Liver (tissue), 10 donors: ENCODE data around the gene FUBP3. TPM values are rescaled to one million over a fixed set of nuclear protein-coding genes. Genes with fewer than 3 reads are reported as not detected.
"Not testable (repeated sequence)": the region's sequence is repeated elsewhere in the genome, so short reads cannot be mapped to it uniquely, and the experiment has no call there.

Experiments used
- DNase-seq: peaks from one replicate; pipeline ENCODE4 v3.0.0-alpha.2; 2017; ENCODE audit warnings: low spot score
- H3K27ac ChIP-seq, 2 donors: one replicate each; pipeline ENCODE4 v1.7.0; 2013; ENCODE audit warnings: inconsistent platforms in 2 of 2, low read length in 2 of 2, control low read depth in 1 of 2, low read depth in 1 of 2, mild to moderate bottlenecking in 1 of 2
- H3K27me3 ChIP-seq, 4 donors: one replicate each; pipeline versions ENCODE4 v1.6.1 to v1.7.0; 2013; ENCODE audit warnings: low read length in 3 of 4, inconsistent platforms in 1 of 4, mild to moderate bottlenecking in 1 of 4, moderate library complexity in 1 of 4; ENCODE audit not compliant: control insufficient read depth in 4 of 4, insufficient read depth in 4 of 4
- H3K36me3 ChIP-seq, 4 donors: one replicate each; pipeline versions ENCODE4 v1.6.1 to v1.7.0; 2013; ENCODE audit warnings: low read length in 3 of 4, mild to moderate bottlenecking in 3 of 4, low read depth in 1 of 4, moderate library complexity in 1 of 4; ENCODE audit not compliant: control insufficient read depth in 4 of 4, insufficient read depth in 3 of 4
- H3K4me1 ChIP-seq, 4 donors: one replicate each; pipeline versions ENCODE4 v1.6.1 to v1.7.0; 2013; ENCODE audit warnings: low read length in 3 of 4, mild to moderate bottlenecking in 3 of 4, moderate library complexity in 1 of 4; ENCODE audit not compliant: control insufficient read depth in 4 of 4, insufficient read depth in 4 of 4
- H3K4me3 ChIP-seq, 3 donors: one replicate each; pipeline versions ENCODE4 v1.6.1 to v1.7.0; 2013; ENCODE audit warnings: low read length in 3 of 3, control low read depth in 1 of 3, low read depth in 1 of 3, mild to moderate bottlenecking in 1 of 3
- H3K9ac ChIP-seq, 2 donors: one replicate each; pipeline ENCODE4 v1.7.0; 2013; ENCODE audit warnings: low read length in 2 of 2, mild to moderate bottlenecking in 2 of 2, moderate library complexity in 2 of 2, control low read depth in 1 of 2, low read depth in 1 of 2
- H3K9me3 ChIP-seq, 4 donors: one replicate each; pipeline versions ENCODE4 v1.6.1 to v1.7.0; 2013; ENCODE audit warnings: low read length in 3 of 4; ENCODE audit not compliant: control insufficient read depth in 4 of 4
- CTCF ChIP-seq: fragments of 150-350 bp; IDR thresholded peaks from 2 replicates; pipeline ENCODE4 v1.5.1; 2017; ENCODE audit warnings: improper control_type of control experiment, low read depth, low read length; ENCODE audit not compliant: missing input control
- EGR1 ChIP-seq, 2 donors: IDR thresholded peaks; 2 replicates each; pipeline ENCODE4 v1.6.1; 2016 to 2018; ENCODE audit warnings: antibody characterized with exemption in 2 of 2, low read depth in 2 of 2
- FOXA2 ChIP-seq: IDR thresholded peaks from 2 replicates; pipeline ENCODE4 v1.6.1; 2016; ENCODE audit warnings: antibody characterized with exemption
- GABPA ChIP-seq, 2 donors: IDR thresholded peaks in 1 of 2; conservative IDR thresholded peaks in 1 of 2; 2 replicates each; pipeline ENCODE4 v1.6.1; 2016; ENCODE audit warnings: antibody characterized with exemption in 2 of 2, mild to moderate bottlenecking in 1 of 2, moderate library complexity in 1 of 2
- HNF4A ChIP-seq, 2 donors: conservative IDR thresholded peaks; 2 replicates each; pipeline ENCODE4 v1.6.1; 2016; ENCODE audit warnings: antibody characterized with exemption in 2 of 2, mild to moderate bottlenecking in 2 of 2
- HNF4G ChIP-seq: IDR thresholded peaks from 2 replicates; pipeline ENCODE4 v1.6.1; 2016; ENCODE audit warnings: antibody characterized with exemption
- JUND ChIP-seq, 2 donors: IDR thresholded peaks; 2 replicates each; pipeline ENCODE4 v1.6.1; 2016; ENCODE audit warnings: antibody characterized with exemption in 2 of 2
- NR2F2 ChIP-seq: IDR thresholded peaks from 2 replicates; pipeline ENCODE4 v1.6.1; 2016; ENCODE audit warnings: antibody characterized with exemption
- RAD21 ChIP-seq, 2 donors: IDR thresholded peaks; 2 replicates each; pipeline ENCODE4 v1.6.1; 2016; ENCODE audit warnings: antibody characterized with exemption in 2 of 2, mild to moderate bottlenecking in 2 of 2
- RXRA ChIP-seq, 2 donors: IDR thresholded peaks; 2 replicates each; pipeline ENCODE4 v1.6.1; 2017 to 2018; ENCODE audit warnings: antibody characterized with exemption in 2 of 2, mild to moderate bottlenecking in 1 of 2
- SP1 ChIP-seq: IDR thresholded peaks from 2 replicates; pipeline ENCODE4 v1.6.1; 2018; ENCODE audit warnings: antibody characterized with exemption, mild to moderate bottlenecking
- TAF1 ChIP-seq: conservative IDR thresholded peaks from 2 replicates; pipeline ENCODE4 v1.6.1; 2016; ENCODE audit warnings: antibody characterized with exemption, mild to moderate bottlenecking
- YY1 ChIP-seq: IDR thresholded peaks from 2 replicates; pipeline ENCODE4 v1.6.1; 2016; ENCODE audit warnings: antibody characterized with exemption, mild to moderate bottlenecking
- WGBS: extraction: QIAGEN DNeasy Blood & Tissue Kit; methylation state at CpG from one replicate; pipeline ENCODE4 v1.1.7; 2013; 5-methylcytosine and 5-hydroxymethylcytosine counted together
- polyA plus RNA-seq, 2 donors: library from polyadenylated mRNA; stranded (reverse) in 1 of 2; unstranded in 1 of 2; fragments of 200-250 nt in 1 of 2; fragments of >200 nt in 1 of 2; fragmentation: Nextera tagmentation in 1 of 2; extraction: Ambion mirVana in 1 of 2; gene quantifications; one replicate each; pipeline versions ENCODE4 v1.2.1 to v1.2.3, GENCODE V29; 2013 to 2015
- small RNA-seq: library from RNA; depleted of rRNA; stranded (forward); fragments of <200 nt; gene quantifications from one replicate; pipeline ENCODE3, GENCODE V24; 2014
- total RNA-seq, 2 donors: library from RNA; depleted of rRNA; stranded (reverse); fragments of >200 nt; gene quantifications; one replicate each; pipeline ENCODE4 v1.2.3, GENCODE V29; 2014
- TF ChIP-seq, protein P1 (sequence below): IDR thresholded peaks from 2 replicates; pipeline ENCODE4 v1.6.1; 2016; ENCODE audit warnings: antibody characterized with exemption
- donor health status: healthy.
- donor health status: healthy.
- donor health status: healthy.
- donor health status: healthy.
- donor health status: healthy.

Gene FUBP3
- total and polyA plus RNA-seq, 4 donors, result 16.1 to 39.0 (median 24.8) TPM

- Histone ChIP-seq H3K9me3 (peaks cover 0 to 6% (median under 1%) of the 10 kb centered on the region in 4 donors), H3K4me1 (peaks cover 9 to 24% (median 17%) of the 10 kb centered on the region in 4 donors), H3K36me3 (no peaks in the 10 kb centered on the region), H3K27ac (no peak overlapping the region), H3K27me3 (no peaks in the 10 kb centered on the region), H3K9ac (no peak overlapping the region), H3K4me3 (no peak overlapping the region)
- TF ChIP-seq FOXA2 (no peak), HNF4A (conservative IDR thresholded peaks at IDR 0.05) (no peak), SP1 (no peak), RAD21 (IDR thresholded peaks at IDR 0.05) (no peak), TAF1 (no peak), GABPA (IDR thresholded peaks at IDR 0.05 in 1 of 2, conservative IDR thresholded peaks at IDR 0.05 in 1 of 2) (no peak), NR2F2 (no peak), EGR1 (IDR thresholded peaks at IDR 0.05; ENCODE audit: low read depth in 2 of 2) (no peak), JUND (IDR thresholded peaks at IDR 0.05) (no peak), HNF4G (no peak), RXRA (IDR thresholded peaks at IDR 0.05) (no peak), YY1 (no peak)
- no peak for DNase-seq
These were observed 105.7 kb downstream of the FUBP3 start for GRCh38 chr9:130685104-130685503.

GRCh38 chr9:130685945-130686344 is 106.6 kb downstream of the FUBP3 start:
- DNase-seq, H3K4me3 ChIP-seq, H3K27me3 ChIP-seq, H3K9ac ChIP-seq, H3K9me3 ChIP-seq, H3K27ac ChIP-seq, H3K36me3 ChIP-seq: not testable (repeated sequence)
- peaks cover 5 to 20% (median 17%) of the 10 kb centered on the region in 4 donors for H3K4me1 ChIP-seq
- WGBS, result 96% methylated on average over 11 of the region's 11 CpGs

- no peak for DNase-seq
These were observed 108.2 kb downstream of the FUBP3 start for GRCh38 chr9:130687615-130688014.

More at GRCh38 chr9:130687615-130688014, 108.2 kb downstream of the FUBP3 start:
- H3K27me3 ChIP-seq, result no peaks in the 10 kb centered on the region
- no peak overlapping the region for H3K27ac ChIP-seq
- TF ChIP-seq EGR1 (IDR thresholded peaks at IDR 0.05; ENCODE audit: low read depth in 2 of 2), result no peak
- no peak for TF ChIP-seq JUND (IDR thresholded peaks at IDR 0.05)
- no peak for TF ChIP-seq GABPA (IDR thresholded peaks at IDR 0.05 in 1 of 2, conservative IDR thresholded peaks at IDR 0.05 in 1 of 2)
- TF ChIP-seq, protein P1, sequence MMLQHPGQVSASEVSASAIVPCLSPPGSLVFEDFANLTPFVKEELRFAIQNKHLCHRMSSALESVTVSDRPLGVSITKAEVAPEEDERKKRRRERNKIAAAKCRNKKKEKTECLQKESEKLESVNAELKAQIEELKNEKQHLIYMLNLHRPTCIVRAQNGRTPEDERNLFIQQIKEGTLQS, result no peak
- TF ChIP-seq HNF4G, result no peak
- TF ChIP-seq CTCF, result no peak
- peaks cover 0 to 6% (median under 1%) of the 10 kb centered on the region in 4 donors for H3K9me3 ChIP-seq
- WGBS, result 98% methylated on average over 2 of the region's 2 CpGs
- H3K9ac ChIP-seq, result no peak overlapping the region
- no peak overlapping the region for H3K4me3 ChIP-seq
- peaks cover 0 to 14% (median 9%) of the 10 kb centered on the region in 4 donors for H3K4me1 ChIP-seq
- no peaks in the 10 kb centered on the region for H3K36me3 ChIP-seq

Small RNA genes within 50 kb of the gene (small RNA-seq; reads per million reads assigned to genes)
- gene MIR6856, result not detected

Other genes with a start within 250 kb of the FUBP3 start
- gene ASS1, start 134.6 kb upstream of the FUBP3 start, total RNA-seq, result 100 to 1,000 TPM; 396 to 711 TPM
- gene ASS1, start 134.6 kb upstream of the FUBP3 start, polyA plus RNA-seq, result 100 to 1,000 TPM; 425 to 641 TPM
- gene PRDM12, start 85.0 kb downstream of the FUBP3 start, total RNA-seq, result not detected
- under 1 TPM in 1 of 2 donors, not detected in 1; 0.02 TPM for gene PRDM12, start 85.0 kb downstream of the FUBP3 start, polyA plus RNA-seq
- 10 to 100 TPM; 16.6 to 21.2 TPM for gene EXOSC2, start 114.2 kb downstream of the FUBP3 start, total RNA-seq
- 1 to 10 TPM; 7.6 to 9.5 TPM for gene EXOSC2, start 114.2 kb downstream of the FUBP3 start, polyA plus RNA-seq